ENCODE measurements around the gene TRERF1. TPM values are rescaled to one million over a fixed set of nuclear protein-coding genes. Genes with fewer than 3 reads are reported as not detected.
A peak's percentile ranks its signal among the peaks of the same experiment; 100 is the strongest.

TRERF1 gene
- total and polyA plus RNA-seq, 12 donors = 4.7 to 16.6 (median 8.0) TPM

DNA sequence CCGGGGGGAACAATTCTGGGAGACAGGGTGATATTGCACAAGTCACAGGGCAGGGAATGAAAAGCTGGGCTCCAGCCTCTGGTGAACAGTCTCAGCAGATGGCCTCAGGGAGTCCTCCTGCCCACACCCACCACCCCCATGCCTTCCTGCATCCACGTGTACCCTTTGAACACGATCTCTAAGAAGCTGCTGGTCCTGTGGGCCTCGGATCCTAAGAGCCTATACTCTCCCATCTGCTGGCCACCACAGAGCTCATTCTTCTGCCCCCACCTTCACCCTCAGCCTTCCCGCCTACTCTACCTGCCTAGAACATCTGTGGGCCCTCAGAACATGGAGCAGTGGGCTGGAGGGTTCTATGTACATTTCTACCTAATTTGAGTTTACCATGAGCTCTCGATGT is 60.3 kb downstream of the TRERF1 start:
- Histone ChIP-seq H3K27ac (no peak overlapping the region), H3K4me1 (replicated peaks in 1 of 2) (no peaks in the 10 kb centered on the region), H3K9me3 (replicated peaks in 1 of 3) (no peaks in the 10 kb centered on the region), H3K36me3 (replicated peaks in 1 of 2) (no peaks in the 10 kb centered on the region), H3K4me3 (no peak overlapping the region), H3K27me3 (no peaks in the 10 kb centered on the region)
- WGBS, 4 donors = 86 to 94% (median 93%) methylated on average over 6 of the region's 6 CpGs
- DNase-seq = peak in 1 of 7 donors; percentile 13
- TF ChIP-seq, protein P1, sequence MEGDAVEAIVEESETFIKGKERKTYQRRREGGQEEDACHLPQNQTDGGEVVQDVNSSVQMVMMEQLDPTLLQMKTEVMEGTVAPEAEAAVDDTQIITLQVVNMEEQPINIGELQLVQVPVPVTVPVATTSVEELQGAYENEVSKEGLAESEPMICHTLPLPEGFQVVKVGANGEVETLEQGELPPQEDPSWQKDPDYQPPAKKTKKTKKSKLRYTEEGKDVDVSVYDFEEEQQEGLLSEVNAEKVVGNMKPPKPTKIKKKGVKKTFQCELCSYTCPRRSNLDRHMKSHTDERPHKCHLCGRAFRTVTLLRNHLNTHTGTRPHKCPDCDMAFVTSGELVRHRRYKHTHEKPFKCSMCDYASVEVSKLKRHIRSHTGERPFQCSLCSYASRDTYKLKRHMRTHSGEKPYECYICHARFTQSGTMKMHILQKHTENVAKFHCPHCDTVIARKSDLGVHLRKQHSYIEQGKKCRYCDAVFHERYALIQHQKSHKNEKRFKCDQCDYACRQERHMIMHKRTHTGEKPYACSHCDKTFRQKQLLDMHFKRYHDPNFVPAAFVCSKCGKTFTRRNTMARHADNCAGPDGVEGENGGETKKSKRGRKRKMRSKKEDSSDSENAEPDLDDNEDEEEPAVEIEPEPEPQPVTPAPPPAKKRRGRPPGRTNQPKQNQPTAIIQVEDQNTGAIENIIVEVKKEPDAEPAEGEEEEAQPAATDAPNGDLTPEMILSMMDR (IDR thresholded peaks at IDR 0.05) = no peak
- no peak for TF ChIP-seq POLR2A (IDR thresholded peaks at IDR 0.05)
- intact Hi-C loops (cut with DNase I) = no loop called here

DNA sequence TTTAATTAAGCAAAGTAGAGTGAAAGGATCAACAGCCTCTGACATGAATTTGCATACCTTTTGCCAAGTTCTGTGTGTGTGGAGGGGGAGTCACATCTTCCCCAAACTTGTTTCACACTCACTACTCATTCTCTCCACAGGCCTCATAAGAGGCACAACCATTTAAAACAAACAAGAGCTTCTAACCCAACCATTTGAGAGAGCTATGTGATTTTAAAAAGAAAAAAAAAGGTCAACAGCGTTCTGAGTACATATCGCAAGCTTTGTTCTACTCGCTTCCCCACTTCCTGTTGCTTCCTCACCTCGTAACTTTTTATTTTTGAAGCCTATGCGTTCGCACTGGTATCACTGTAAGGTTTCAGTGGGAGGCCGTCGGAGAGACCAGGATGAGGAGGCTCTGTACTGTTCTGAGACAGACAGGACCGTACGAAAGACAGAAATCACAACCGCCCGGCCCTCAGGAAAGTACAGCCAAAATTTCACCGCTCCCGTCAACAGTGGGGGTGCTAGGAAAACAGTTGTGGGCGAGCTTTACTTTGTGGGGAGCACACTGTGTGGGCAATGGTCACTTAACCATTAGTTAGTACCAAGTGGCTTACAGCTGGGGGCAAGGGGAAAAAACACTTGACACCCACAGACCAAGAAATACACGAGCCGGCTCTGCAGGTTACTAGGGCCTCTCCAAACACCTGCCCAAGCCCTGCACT is 61.3 kb downstream of the TRERF1 start:
- 83 to 86% (median 85%) methylated on average over 17 of the region's 17 CpGs for WGBS, 4 donors
- H3K4me3 ChIP-seq = no peak overlapping the region
- no peak for DNase-seq
- intact Hi-C loops (cut with DNase I) = no loop called here
- H3K36me3 ChIP-seq (replicated peaks in 1 of 2) = no peaks in the 10 kb centered on the region
- no peaks in the 10 kb centered on the region for H3K9me3 ChIP-seq (replicated peaks in 1 of 3)
- H3K27me3 ChIP-seq = no peaks in the 10 kb centered on the region
- H3K4me1 ChIP-seq (replicated peaks in 1 of 2) = no peaks in the 10 kb centered on the region
- no peak for TF ChIP-seq POLR2A (IDR thresholded peaks at IDR 0.05)
- TF ChIP-seq, protein P1 (IDR thresholded peaks at IDR 0.05) = no peak
- peak overlapping the region in 1 of 5 donors; percentile 12 for H3K27ac ChIP-seq

DNA sequence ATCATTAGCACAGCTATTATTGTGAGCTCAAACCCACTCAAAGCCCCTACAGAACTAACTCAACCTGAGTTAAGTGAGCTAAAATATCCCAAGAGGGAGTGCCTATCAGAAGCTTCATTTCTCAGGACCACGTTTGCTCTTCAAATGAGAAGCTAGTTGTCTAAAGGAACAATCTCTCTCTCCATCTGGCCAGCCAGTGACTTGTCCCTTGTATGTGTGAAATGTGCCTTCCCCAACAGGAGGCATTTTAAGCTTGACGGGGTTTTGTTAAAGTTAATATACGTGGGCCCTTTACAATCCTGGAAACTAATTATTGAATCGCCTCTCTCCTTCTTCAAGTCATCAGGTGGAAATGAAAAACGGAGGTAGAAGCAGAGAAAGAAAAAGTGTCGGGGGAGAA is 62.0 kb downstream of the TRERF1 start:
- Histone ChIP-seq H3K4me3 (no peak overlapping the region), H3K27me3 (no peaks in the 10 kb centered on the region), H3K36me3 (replicated peaks in 1 of 2) (no peaks in the 10 kb centered on the region), H3K27ac (no peak overlapping the region), H3K4me1 (replicated peaks in 1 of 2) (no peaks in the 10 kb centered on the region), H3K9me3 (replicated peaks in 1 of 3) (no peaks in the 10 kb centered on the region)
- 89 to 92% (median 90%) methylated on average over 6 of the region's 6 CpGs for WGBS, 4 donors
- no peak for DNase-seq
- intact Hi-C loops (cut with DNase I) = no loop called here
- no peak for TF ChIP-seq POLR2A (IDR thresholded peaks at IDR 0.05)
- TF ChIP-seq, protein P1 (IDR thresholded peaks at IDR 0.05) = no peak

DNA sequence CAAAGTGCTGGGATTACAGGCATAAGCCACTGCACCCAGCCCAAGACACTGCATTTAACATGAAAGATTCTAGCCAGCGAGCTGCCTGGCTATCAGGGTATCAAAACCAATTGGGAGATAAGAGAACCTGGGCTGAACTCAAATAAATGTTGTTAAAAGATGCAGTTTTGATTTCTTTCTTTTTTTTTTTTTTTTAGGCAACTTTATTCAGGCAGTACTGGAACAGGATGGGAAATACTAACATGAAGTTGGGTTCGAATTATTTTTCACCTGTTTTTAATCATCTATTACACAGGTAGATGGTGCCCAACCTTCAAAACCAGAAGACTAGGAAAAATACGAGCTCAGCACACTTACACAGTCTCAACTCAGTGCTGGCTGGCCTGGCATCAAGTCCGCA is 63.7 kb downstream of the TRERF1 start:
- no peaks in the 10 kb centered on the region for H3K27me3 ChIP-seq
- 91 to 94% (median 93%) methylated on average over 4 of the region's 4 CpGs for WGBS, 4 donors
- H3K4me1 ChIP-seq (replicated peaks in 1 of 2) = no peaks in the 10 kb centered on the region
- intact Hi-C loops (cut with DNase I) = no loop called here
- H3K4me3 ChIP-seq = no peak overlapping the region
- H3K36me3 ChIP-seq (replicated peaks in 1 of 2) = no peaks in the 10 kb centered on the region
- no peaks in the 10 kb centered on the region for H3K9me3 ChIP-seq (replicated peaks in 1 of 3)
- no peak overlapping the region for H3K27ac ChIP-seq
- no peak for DNase-seq
- TF ChIP-seq POLR2A (IDR thresholded peaks at IDR 0.05) = no peak
- TF ChIP-seq, protein P1 (IDR thresholded peaks at IDR 0.05) = no peak
